Liver (tissue), 9 donors: ENCODE data around the gene SURF2. TPM values are rescaled to one million over a fixed set of nuclear protein-coding genes. Genes with fewer than 3 reads are reported as not detected.

Source experiments
- DNase-seq: peaks from one replicate; pipeline ENCODE4 v3.0.0-alpha.2; 2017; ENCODE audit warnings: low spot score
- H3K27ac ChIP-seq, 2 donors: one replicate each; pipeline ENCODE4 v1.7.0; 2013; ENCODE audit warnings: inconsistent platforms in 2 of 2, low read length in 2 of 2, control low read depth in 1 of 2, low read depth in 1 of 2, mild to moderate bottlenecking in 1 of 2
- H3K27me3 ChIP-seq, 4 donors: one replicate each; pipeline versions ENCODE4 v1.6.1 to v1.7.0; 2013; ENCODE audit warnings: low read length in 3 of 4, inconsistent platforms in 1 of 4, mild to moderate bottlenecking in 1 of 4, moderate library complexity in 1 of 4; ENCODE audit not compliant: control insufficient read depth in 4 of 4, insufficient read depth in 4 of 4
- H3K36me3 ChIP-seq, 4 donors: one replicate each; pipeline versions ENCODE4 v1.6.1 to v1.7.0; 2013; ENCODE audit warnings: low read length in 3 of 4, mild to moderate bottlenecking in 3 of 4, low read depth in 1 of 4, moderate library complexity in 1 of 4; ENCODE audit not compliant: control insufficient read depth in 4 of 4, insufficient read depth in 3 of 4
- H3K4me1 ChIP-seq, 4 donors: one replicate each; pipeline versions ENCODE4 v1.6.1 to v1.7.0; 2013; ENCODE audit warnings: low read length in 3 of 4, mild to moderate bottlenecking in 3 of 4, moderate library complexity in 1 of 4; ENCODE audit not compliant: control insufficient read depth in 4 of 4, insufficient read depth in 4 of 4
- H3K4me3 ChIP-seq, 3 donors: one replicate each; pipeline versions ENCODE4 v1.6.1 to v1.7.0; 2013; ENCODE audit warnings: low read length in 3 of 3, control low read depth in 1 of 3, low read depth in 1 of 3, mild to moderate bottlenecking in 1 of 3
- H3K9ac ChIP-seq, 2 donors: one replicate each; pipeline ENCODE4 v1.7.0; 2013; ENCODE audit warnings: low read length in 2 of 2, mild to moderate bottlenecking in 2 of 2, moderate library complexity in 2 of 2, control low read depth in 1 of 2, low read depth in 1 of 2
- H3K9me3 ChIP-seq, 4 donors: one replicate each; pipeline versions ENCODE4 v1.6.1 to v1.7.0; 2013; ENCODE audit warnings: low read length in 3 of 4; ENCODE audit not compliant: control insufficient read depth in 4 of 4
- CTCF ChIP-seq: fragments of 150-350 bp; IDR thresholded peaks from 2 replicates; pipeline ENCODE4 v1.5.1; 2017; ENCODE audit warnings: improper control_type of control experiment, low read depth, low read length; ENCODE audit not compliant: missing input control
- FOXA1 ChIP-seq: IDR thresholded peaks from 2 replicates; pipeline ENCODE4 v1.6.1; 2016; ENCODE audit warnings: antibody characterized with exemption
- FOXA2 ChIP-seq: IDR thresholded peaks from 2 replicates; pipeline ENCODE4 v1.6.1; 2016; ENCODE audit warnings: antibody characterized with exemption
- GABPA ChIP-seq, 2 donors: IDR thresholded peaks in 1 of 2; conservative IDR thresholded peaks in 1 of 2; 2 replicates each; pipeline ENCODE4 v1.6.1; 2016; ENCODE audit warnings: antibody characterized with exemption in 2 of 2, mild to moderate bottlenecking in 1 of 2, moderate library complexity in 1 of 2
- HNF4A ChIP-seq, 2 donors: conservative IDR thresholded peaks; 2 replicates each; pipeline ENCODE4 v1.6.1; 2016; ENCODE audit warnings: antibody characterized with exemption in 2 of 2, mild to moderate bottlenecking in 2 of 2
- HNF4G ChIP-seq: IDR thresholded peaks from 2 replicates; pipeline ENCODE4 v1.6.1; 2016; ENCODE audit warnings: antibody characterized with exemption
- MAX ChIP-seq: IDR thresholded peaks from 2 replicates; pipeline ENCODE4 v1.6.1; 2016; ENCODE audit warnings: antibody characterized with exemption
- NR2F2 ChIP-seq: IDR thresholded peaks from 2 replicates; pipeline ENCODE4 v1.6.1; 2016; ENCODE audit warnings: antibody characterized with exemption
- REST ChIP-seq: IDR thresholded peaks from 2 replicates; pipeline ENCODE4 v1.6.1; 2016; ENCODE audit warnings: antibody characterized with exemption, mild to moderate bottlenecking
- RXRA ChIP-seq, 2 donors: IDR thresholded peaks; 2 replicates each; pipeline ENCODE4 v1.6.1; 2017 to 2018; ENCODE audit warnings: antibody characterized with exemption in 2 of 2, mild to moderate bottlenecking in 1 of 2
- SP1 ChIP-seq: IDR thresholded peaks from 2 replicates; pipeline ENCODE4 v1.6.1; 2018; ENCODE audit warnings: antibody characterized with exemption, mild to moderate bottlenecking
- TAF1 ChIP-seq: conservative IDR thresholded peaks from 2 replicates; pipeline ENCODE4 v1.6.1; 2016; ENCODE audit warnings: antibody characterized with exemption, mild to moderate bottlenecking
- YY1 ChIP-seq: IDR thresholded peaks from 2 replicates; pipeline ENCODE4 v1.6.1; 2016; ENCODE audit warnings: antibody characterized with exemption, mild to moderate bottlenecking
- WGBS: extraction: QIAGEN DNeasy Blood & Tissue Kit; methylation state at CpG from one replicate; pipeline ENCODE4 v1.1.7; 2013; 5-methylcytosine and 5-hydroxymethylcytosine counted together
- polyA plus RNA-seq, 2 donors: library from polyadenylated mRNA; stranded (reverse) in 1 of 2; unstranded in 1 of 2; fragments of 200-250 nt in 1 of 2; fragments of >200 nt in 1 of 2; fragmentation: Nextera tagmentation in 1 of 2; extraction: Ambion mirVana in 1 of 2; gene quantifications; one replicate each; pipeline versions ENCODE4 v1.2.1 to v1.2.3, GENCODE V29; 2013 to 2015
- total RNA-seq, 2 donors: library from RNA; depleted of rRNA; stranded (reverse); fragments of >200 nt; gene quantifications; one replicate each; pipeline ENCODE4 v1.2.3, GENCODE V29; 2014
- donor health status: healthy.
- donor health status: healthy.
- donor health status: healthy.
- donor health status: healthy.
- donor health status: healthy.

SURF2 gene
- total and polyA plus RNA-seq, 4 donors = 6.0 to 15.8 (median 13.7) TPM

DNA sequence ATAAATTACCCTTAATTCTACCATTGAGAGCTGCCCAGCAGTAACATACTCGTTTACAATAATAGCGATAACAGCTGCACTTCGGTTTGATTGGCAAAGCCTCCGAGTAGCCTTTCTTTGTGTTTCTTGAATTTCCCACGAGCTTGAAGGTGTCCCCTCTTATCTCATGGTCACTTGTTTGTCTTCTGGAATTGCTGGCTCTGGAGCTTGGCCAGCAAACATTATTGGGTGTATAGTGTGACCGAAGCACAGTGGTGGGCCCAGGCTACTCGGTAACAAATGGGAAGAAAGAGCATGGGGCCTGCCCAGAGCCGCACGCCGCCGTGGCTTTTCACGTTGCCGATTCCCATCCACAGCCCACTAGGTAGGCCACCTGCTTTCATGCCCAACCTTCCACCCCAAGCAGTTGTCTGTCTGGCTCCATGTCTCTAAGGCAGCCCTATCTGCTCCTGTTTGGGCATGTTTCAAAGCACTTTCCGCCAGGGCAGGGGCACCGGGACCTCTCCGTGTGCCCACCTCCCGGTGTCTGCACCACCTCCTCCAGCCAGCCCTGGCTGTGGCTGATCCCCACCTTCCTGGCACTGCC lies 28.5 kb downstream of the SURF2 start (continued):
- TF ChIP-seq CTCF (no peak), GABPA (IDR thresholded peaks at IDR 0.05 in 1 of 2, conservative IDR thresholded peaks at IDR 0.05 in 1 of 2) (no peak)

- no peaks in the 10 kb centered on the region for H3K36me3 ChIP-seq
- no peak for TF ChIP-seq NR2F2
- TF ChIP-seq MAX = no peak
- TF ChIP-seq YY1 = no peak
- no peak for TF ChIP-seq HNF4A (conservative IDR thresholded peaks at IDR 0.05)
- no peak for TF ChIP-seq TAF1
- no peak for TF ChIP-seq GABPA (IDR thresholded peaks at IDR 0.05 in 1 of 2, conservative IDR thresholded peaks at IDR 0.05 in 1 of 2)
- TF ChIP-seq FOXA2 = no peak
- no peak for TF ChIP-seq RXRA (IDR thresholded peaks at IDR 0.05)
- TF ChIP-seq FOXA1 = no peak
- TF ChIP-seq SP1 = no peak
- no peak for TF ChIP-seq CTCF
- no peak for TF ChIP-seq HNF4G
- H3K4me1 ChIP-seq = no peaks in the 10 kb centered on the region
- no peak overlapping the region for H3K27ac ChIP-seq
- no peaks in the 10 kb centered on the region for H3K9me3 ChIP-seq
- DNase-seq = no peak
- no peak overlapping the region for H3K4me3 ChIP-seq
- WGBS = 94% methylated on average over 14 of the region's 14 CpGs
- H3K27me3 ChIP-seq = no peaks in the 10 kb centered on the region
- no peak overlapping the region for H3K9ac ChIP-seq
These were observed 29.1 kb downstream of the SURF2 start for GRCh38 chr9:133385452-133385851.

DNA sequence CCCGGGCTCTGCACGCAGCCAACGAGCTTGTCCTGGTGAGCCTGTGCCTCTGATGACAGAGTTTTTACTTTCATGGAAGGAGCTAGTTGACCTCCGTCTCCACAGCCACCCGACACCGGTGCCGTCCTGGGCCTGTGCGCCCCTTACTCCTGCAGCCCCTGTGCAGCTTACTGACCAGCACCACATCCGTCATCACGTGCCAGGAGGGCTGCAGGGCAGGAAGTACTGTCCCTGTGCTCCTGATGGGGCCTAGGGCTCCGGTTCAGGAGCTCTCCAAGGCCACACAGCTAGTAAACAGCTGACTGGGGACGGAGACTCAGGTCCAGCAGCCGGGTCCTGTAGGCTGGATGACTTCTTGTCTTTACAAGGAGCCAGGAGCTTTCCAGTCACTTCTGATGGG lies 30.0 kb downstream of the SURF2 start:
- no peaks in the 10 kb centered on the region for H3K36me3 ChIP-seq
- TF ChIP-seq FOXA1 (no peak), REST (no peak)
- no peaks in the 10 kb centered on the region for H3K27me3 ChIP-seq
- no peaks in the 10 kb centered on the region for H3K4me1 ChIP-seq
- H3K9ac ChIP-seq = no peak overlapping the region
- no peak for DNase-seq
- no peak overlapping the region for H3K27ac ChIP-seq
- WGBS = 90% methylated on average over 13 of the region's 13 CpGs
- H3K4me3 ChIP-seq = no peak overlapping the region
- H3K9me3 ChIP-seq = no peaks in the 10 kb centered on the region
